NCI-H2029 (cell line): ENCODE data around the gene SMIM34.
"Not testable (repeated sequence)": the region's sequence is repeated elsewhere in the genome, so short reads cannot be mapped to it uniquely, and the experiment has no call there.

ENCODE experiments used
- DNase-seq: peaks from one replicate; lab custom pipeline; 2025; lab: John Stamatoyannopoulos, UW

The SMIM34 gene

GRCh38 chr21:34423805-34424204, at the start of gene SMIM34:
SMIM34 (minus strand) TSS chr21:34423951; CDS start chr21:34423839, 112 bp downstream.
- not testable (repeated sequence) for DNase-seq

GRCh38 chr21:34467333-34467732, 43.6 kb upstream of the SMIM34 start:
- not testable (repeated sequence) for DNase-seq

GRCh38 chr21:34459426-34459825, 35.7 kb upstream of the SMIM34 start:
- DNase-seq, result not testable (repeated sequence)

- not testable (repeated sequence) for DNase-seq
Observed at GRCh38 chr21:34458266-34458665, 34.5 kb upstream of the SMIM34 start.

GRCh38 chr21:34456180-34456579, 32.4 kb upstream of the SMIM34 start:
- DNase-seq, result not testable (repeated sequence)

GRCh38 chr21:34455628-34456027, 31.9 kb upstream of the SMIM34 start:
- not testable (repeated sequence) for DNase-seq

GRCh38 chr21:34447018-34447417, 23.3 kb upstream of the SMIM34 start:
- not testable (repeated sequence) for DNase-seq

- DNase-seq, result not testable (repeated sequence)
Observed at GRCh38 chr21:34443486-34443885, 19.7 kb upstream of the SMIM34 start.

- not testable (repeated sequence) for DNase-seq
Observed at GRCh38 chr21:34429710-34430109, 6.0 kb upstream of the SMIM34 start.

GRCh38 chr21:34428441-34428840, 4.7 kb upstream of the SMIM34 start:
- not testable (repeated sequence) for DNase-seq

GRCh38 chr21:34427339-34427738, 3.6 kb upstream of the SMIM34 start:
- not testable (repeated sequence) for DNase-seq

GRCh38 chr21:34417448-34418077, 6.2 kb downstream of the SMIM34 start:
- DNase-seq, result not testable (repeated sequence)

- not testable (repeated sequence) for DNase-seq
Observed at GRCh38 chr21:34407294-34407693, 16.5 kb downstream of the SMIM34 start.

- DNase-seq, result not testable (repeated sequence)
Observed at GRCh38 chr21:34406676-34407075, 17.1 kb downstream of the SMIM34 start.

GRCh38 chr21:34406102-34406501, 17.6 kb downstream of the SMIM34 start:
- DNase-seq, result not testable (repeated sequence)

GRCh38 chr21:34405686-34406085, 18.1 kb downstream of the SMIM34 start:
- DNase-seq, result not testable (repeated sequence)

- DNase-seq, result not testable (repeated sequence)
Observed at GRCh38 chr21:34404742-34405141, 19.0 kb downstream of the SMIM34 start.

GRCh38 chr21:34400522-34400921, 23.2 kb downstream of the SMIM34 start:
- DNase-seq, result not testable (repeated sequence)

GRCh38 chr21:34383724-34384415, 39.9 kb downstream of the SMIM34 start:
- not testable (repeated sequence) for DNase-seq

GRCh38 chr21:34383138-34383537, 40.6 kb downstream of the SMIM34 start:
- not testable (repeated sequence) for DNase-seq

GRCh38 chr21:34375619-34375972, 48.2 kb downstream of the SMIM34 start:
- not testable (repeated sequence) for DNase-seq

- DNase-seq, result not testable (repeated sequence)
Observed at GRCh38 chr21:34374940-34375618, 48.7 kb downstream of the SMIM34 start, which contains the start of gene SMIM11. SMIM11 (plus strand) TSS chr21:34375507; CDS start chr21:34379505, 3,998 bp downstream.

- DNase-seq, result not testable (repeated sequence)
Observed at GRCh38 chr21:34374462-34374861, 49.3 kb downstream of the SMIM34 start.
